IMR-90 (cell line): Measurements from ENCODE around the gene AP1S1.
"Not testable (repeated sequence)": the region's sequence is repeated elsewhere in the genome, so short reads cannot be mapped to it uniquely, and the experiment has no call there.

Experiments
- CTCF ChIP-seq: conservative IDR thresholded peaks from 2 replicates; pipeline ENCODE4 v1.5.1; 2012; ENCODE audit warnings: mild to moderate bottlenecking, low read depth, low read length, improper control_type of control experiment
- FOS ChIP-seq: fragments of 150-350 bp; IDR thresholded peaks from 2 replicates; pipeline ENCODE4 v1.6.1; 2016; ENCODE audit warnings: low read depth, low read length
- POLR2A ChIP-seq: IDR thresholded peaks from 2 replicates; pipeline ENCODE4 v1.6.1; 2012; ENCODE audit warnings: mild to moderate bottlenecking, low read depth, low read length
- RAD21 ChIP-seq: IDR thresholded peaks from 2 replicates; pipeline ENCODE4 v1.6.1; 2012; ENCODE audit warnings: low read length, improper control_type of control experiment
- RFX5 ChIP-seq: IDR thresholded peaks from 2 replicates; pipeline ENCODE4 v1.8.0; 2012; ENCODE audit warnings: low read depth, mild to moderate bottlenecking, low read length, moderate library complexity

GRCh38 chr7:101121631-101121990 is 32.7 kb upstream of the AP1S1 start:
- TF ChIP-seq CTCF, RFX5, POLR2A, FOS, RAD21: not testable (repeated sequence)
